H9 (cell line): Measurements from ENCODE around the gene SH3RF3. TPM values are rescaled to one million over a fixed set of nuclear protein-coding genes. Genes with fewer than 3 reads are reported as not detected.

Experiments used
- DNase-seq: peaks from one replicate; pipeline ENCODE4 v3.0.0-alpha.2; 2017
- H2AFZ ChIP-seq: one replicate; pipeline ENCODE4 v1.6.1; 2013; ENCODE audit warnings: mild to moderate bottlenecking, low read length, control low read depth, moderate library complexity
- H2AK5ac ChIP-seq: 2 replicates; pipeline ENCODE4 v1.6.1; 2013; ENCODE audit warnings: low read length, control low read depth, mixed read lengths; ENCODE audit not compliant: insufficient read length
- H2BK120ac ChIP-seq: one replicate; pipeline ENCODE4 v1.6.1; 2013; ENCODE audit warnings: low read depth, mild to moderate bottlenecking, low read length, control low read depth, inconsistent platforms; ENCODE audit not compliant: poor library complexity, severe bottlenecking
- H2BK12ac ChIP-seq: 2 replicates; pipeline ENCODE4 v1.6.1; 2013; ENCODE audit warnings: low read length, control low read depth, mixed read lengths, low read depth; ENCODE audit not compliant: insufficient read length
- H2BK15ac ChIP-seq: 2 replicates; pipeline ENCODE4 v1.6.1; 2013; ENCODE audit warnings: low read depth, low read length, control low read depth
- H2BK20ac ChIP-seq: one replicate; pipeline ENCODE4 v1.6.1; 2013; ENCODE audit warnings: low read depth, mild to moderate bottlenecking, low read length, control low read depth, inconsistent platforms; ENCODE audit not compliant: poor library complexity, severe bottlenecking
- H2BK5ac ChIP-seq: 2 replicates; pipeline ENCODE4 v1.6.1; 2013; ENCODE audit warnings: low read length, control low read depth, mixed read lengths; ENCODE audit not compliant: insufficient read length
- H3K14ac ChIP-seq: 2 replicates; pipeline ENCODE4 v1.6.1; 2013; ENCODE audit warnings: low read length, control low read depth; ENCODE audit not compliant: insufficient read depth
- H3K18ac ChIP-seq: 2 replicates; pipeline ENCODE4 v1.6.1; 2013; ENCODE audit warnings: low read depth, mild to moderate bottlenecking, mixed read lengths, low read length, control low read depth; ENCODE audit not compliant: insufficient read length
- H3K23ac ChIP-seq: 2 replicates; pipeline ENCODE4 v1.6.1; 2013; ENCODE audit warnings: low read length, control low read depth, mixed read lengths, low read depth; ENCODE audit not compliant: insufficient read length
- H3K23me2 ChIP-seq: 2 replicates; pipeline ENCODE4 v1.6.1; 2013; ENCODE audit warnings: low read depth, mild to moderate bottlenecking, mixed read lengths, low read length, control low read depth; ENCODE audit not compliant: insufficient read length, poor library complexity, severe bottlenecking
- H3K27ac ChIP-seq: 2 replicates; pipeline ENCODE4 v1.5.1; 2013; ENCODE audit warnings: low read length, control low read depth, mixed read lengths, low read depth; ENCODE audit not compliant: insufficient read length
- H3K27me3 ChIP-seq: 2 replicates; pipeline ENCODE4 v1.6.1; 2013; ENCODE audit warnings: low read length, control low read depth, inconsistent platforms; ENCODE audit not compliant: insufficient read depth
- H3K4ac ChIP-seq: 2 replicates; pipeline ENCODE4 v1.6.1; 2013; ENCODE audit warnings: low read depth, mild to moderate bottlenecking, control low read depth, inconsistent platforms, low read length, moderate library complexity
- H3K4me1 ChIP-seq: 2 replicates; pipeline ENCODE4 v1.6.1; 2013; ENCODE audit warnings: low read length, control low read depth, inconsistent platforms; ENCODE audit not compliant: insufficient read depth
- H3K4me2 ChIP-seq: 2 replicates; pipeline ENCODE4 v1.6.1; 2013; ENCODE audit warnings: low read length, control low read depth, mixed read lengths; ENCODE audit not compliant: insufficient read length, insufficient read depth
- H3K56ac ChIP-seq: 2 replicates; pipeline ENCODE4 v1.6.1; 2013; ENCODE audit warnings: low read depth, mild to moderate bottlenecking, mixed read lengths, low read length, control low read depth; ENCODE audit not compliant: insufficient read length
- H3K79me1 ChIP-seq: 2 replicates; pipeline ENCODE4 v1.6.1; 2013; ENCODE audit warnings: low read depth, mild to moderate bottlenecking, moderate library complexity, low read length, control low read depth, inconsistent platforms; ENCODE audit not compliant: insufficient read depth, poor library complexity, severe bottlenecking
- H3K79me2 ChIP-seq: 2 replicates; pipeline ENCODE4 v1.6.1; 2013; ENCODE audit warnings: low read length, control low read depth, inconsistent platforms; ENCODE audit not compliant: insufficient read depth
- H3K9ac ChIP-seq: 2 replicates; pipeline ENCODE4 v1.6.1; 2013; ENCODE audit warnings: low read length, control low read depth, mixed read lengths; ENCODE audit not compliant: insufficient read length; ENCODE audit errors: extremely low read depth
- H3K9me3 ChIP-seq: one replicate; pipeline ENCODE4 v1.6.1; 2013; ENCODE audit warnings: low read depth, low read length, inconsistent platforms; ENCODE audit not compliant: control insufficient read depth
- H3T11ph ChIP-seq: one replicate; pipeline ENCODE4 v1.6.1; 2013; ENCODE audit warnings: mild to moderate bottlenecking, low read length, control low read depth, inconsistent platforms
- H4K20me1 ChIP-seq: one replicate; pipeline ENCODE4 v1.6.1; 2013; ENCODE audit not compliant: control insufficient read depth, insufficient read length, insufficient read depth
- H4K5ac ChIP-seq: 2 replicates; pipeline ENCODE4 v1.6.1; 2013; ENCODE audit warnings: low read depth, mild to moderate bottlenecking, mixed read lengths, low read length, control low read depth; ENCODE audit not compliant: insufficient read length
- H4K8ac ChIP-seq: replicated peaks from 2 replicates; pipeline ENCODE4 v1.6.1; 2013; ENCODE audit warnings: low read length, control low read depth, mixed read lengths, low read depth; ENCODE audit not compliant: insufficient read length
- H4K91ac ChIP-seq: 2 replicates; pipeline ENCODE4 v1.6.1; 2013; ENCODE audit warnings: low read depth, mild to moderate bottlenecking, moderate library complexity, mixed read lengths, low read length, control low read depth; ENCODE audit not compliant: insufficient read length
- H3K27ac Mint-ChIP-seq, 3 experiments: 2 replicates in 2 of 3; 3 replicates in 1 of 3; pipeline ENCODE4 v1.8.0; 2020 to 2021; ENCODE audit warnings: mixed read lengths in 3 of 3, mild to moderate bottlenecking in 1 of 3, moderate library complexity in 1 of 3
- H3K27me3 Mint-ChIP-seq: 2 replicates; pipeline ENCODE4 v1.8.0; 2021; ENCODE audit warnings: low read depth, mild to moderate bottlenecking, moderate library complexity, mixed read lengths
- H3K36me3 Mint-ChIP-seq, 3 experiments: 2 replicates in 2 of 3; 3 replicates in 1 of 3; pipeline ENCODE4 v1.8.0; 2020 to 2021; ENCODE audit warnings: low read depth in 3 of 3, mixed read lengths in 3 of 3; ENCODE audit not compliant: insufficient read depth in 1 of 3
- H3K4me1 Mint-ChIP-seq, 2 experiments: 2 replicates each; pipeline ENCODE4 v1.8.0; 2020; ENCODE audit warnings: mixed read lengths in 2 of 2
- H3K4me3 Mint-ChIP-seq, 2 experiments: 2 replicates in 1 of 2; 3 replicates in 1 of 2; pipeline ENCODE4 v1.8.0; 2020 to 2021; ENCODE audit warnings: mild to moderate bottlenecking in 2 of 2, mixed read lengths in 2 of 2, moderate library complexity in 1 of 2
- H3K9me3 Mint-ChIP-seq, 2 experiments: 2 replicates in 1 of 2; 3 replicates in 1 of 2; pipeline ENCODE4 v1.8.0; 2020; ENCODE audit warnings: mild to moderate bottlenecking in 2 of 2, mixed read lengths in 2 of 2, moderate library complexity in 1 of 2
- WGBS: extraction: QIAGEN DNeasy Blood & Tissue Kit; methylation state at CpG from one replicate; pipeline ENCODE4 v1.1.7; 2013; ENCODE audit warnings: missing lambda C conversion rate, low lambda C conversion rate, mixed read lengths; ENCODE audit not compliant: insufficient read length; ENCODE audit errors: extremely low coverage; 5-methylcytosine and 5-hydroxymethylcytosine counted together
- total RNA-seq: library from RNA; stranded (reverse); gene quantifications from 2 replicates; pipeline ENCODE4 v1.2.1, GENCODE V29; 2021
- TF ChIP-seq, protein P1 (sequence below): fragments of 200-600 bp; sonication (generic); conservative IDR thresholded peaks from 3 replicates; pipeline ENCODE4 v1.8.0; 2021; ENCODE audit warnings: antibody characterized with exemption, mild to moderate bottlenecking

The SH3RF3 gene
- total RNA-seq, 1 experiment from 2014 or later, result 0.46 TPM

DNA sequence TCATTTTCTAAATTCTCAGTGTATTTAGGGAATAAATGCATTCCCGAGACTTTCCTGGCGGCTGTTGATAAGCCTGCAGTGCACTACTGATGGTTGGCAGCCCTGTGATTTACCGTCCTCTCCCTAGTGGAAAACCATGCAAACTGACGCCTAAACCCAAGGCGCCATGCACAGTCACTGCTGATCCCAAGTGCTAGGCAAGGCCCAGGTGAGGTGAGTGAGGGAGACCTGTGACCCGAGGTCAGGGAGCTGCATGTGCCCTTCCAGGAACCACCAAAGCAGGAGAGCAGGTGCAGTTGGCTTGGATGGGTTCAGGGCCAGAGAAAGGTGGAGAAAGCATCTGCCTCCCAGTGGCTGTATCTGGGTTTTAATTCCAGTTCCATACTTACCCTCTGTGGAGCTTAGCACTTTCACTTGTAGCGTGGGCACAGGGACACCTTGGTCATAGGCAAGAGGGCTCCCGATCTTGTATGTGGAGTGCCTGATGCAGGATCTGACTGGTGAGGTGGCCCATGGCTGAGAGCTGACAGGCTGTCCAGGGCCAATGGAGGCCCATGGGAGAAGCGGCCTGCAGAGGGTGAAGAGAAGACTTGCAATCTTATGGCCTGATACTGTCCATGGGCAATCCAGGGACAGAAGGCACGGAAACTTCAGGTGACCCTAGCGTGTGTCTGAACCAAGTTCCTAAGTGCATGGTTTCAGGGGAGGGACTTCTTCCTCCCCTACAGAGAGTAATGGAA lies 131.3 kb downstream of the SH3RF3 start:
- H2BK5ac ChIP-seq, result no peak overlapping the region
- no peak overlapping the region for H3K23ac ChIP-seq
- H3K56ac ChIP-seq, result no peak overlapping the region
- DNase-seq, result no peak
- no peaks in the 10 kb centered on the region for H3K27me3 ChIP-seq
- H3K4me2 ChIP-seq, result no peak overlapping the region
- H3K4me1 Mint-ChIP-seq, result peaks cover 4 to 8% of the 10 kb centered on the region in 2 experiments
- no peak overlapping the region for H4K8ac ChIP-seq
- no peak overlapping the region for H4K91ac ChIP-seq
- H3K4ac ChIP-seq, result no peak overlapping the region
- H3K27ac ChIP-seq, result no peak overlapping the region
- no peaks in the 10 kb centered on the region for H3K79me1 ChIP-seq
- no peaks in the 10 kb centered on the region for H3K36me3 Mint-ChIP-seq
- H2BK20ac ChIP-seq, result no peak overlapping the region
- H3K4me1 ChIP-seq, result no peaks in the 10 kb centered on the region; the same call in 1 of the 2 replicates
- no peaks in the 10 kb centered on the region for H3K79me2 ChIP-seq
- H3K18ac ChIP-seq, result no peak overlapping the region
- H2BK120ac ChIP-seq, result no peak overlapping the region
- no peaks in the 10 kb centered on the region; a peak in 1 of 5 replicates for H3K9me3 Mint-ChIP-seq
- H3K27me3 Mint-ChIP-seq, result peaks cover 1% of the 10 kb centered on the region; the same call in 1 of the 2 replicates
- no peak overlapping the region for H3K9ac ChIP-seq
- H3K9me3 ChIP-seq, result no peaks in the 10 kb centered on the region
- no peak overlapping the region for H3K4me3 Mint-ChIP-seq
- no peak overlapping the region for H3T11ph ChIP-seq
- no peak overlapping the region for H4K5ac ChIP-seq
- H4K20me1 ChIP-seq, result no peaks in the 10 kb centered on the region
- H2BK15ac ChIP-seq, result no peak overlapping the region
- H2BK12ac ChIP-seq, result no peak overlapping the region
- no peaks in the 10 kb centered on the region for H3K23me2 ChIP-seq
- no peak overlapping the region; the same call in 1 of the 2 replicates for H3K14ac ChIP-seq
- H2AFZ ChIP-seq, result no peak overlapping the region
- peak overlapping the region in 2 of 3 experiments; percentile 11 to 56; a peak in 2 of 7 replicates for H3K27ac Mint-ChIP-seq
- TF ChIP-seq, protein P1, sequence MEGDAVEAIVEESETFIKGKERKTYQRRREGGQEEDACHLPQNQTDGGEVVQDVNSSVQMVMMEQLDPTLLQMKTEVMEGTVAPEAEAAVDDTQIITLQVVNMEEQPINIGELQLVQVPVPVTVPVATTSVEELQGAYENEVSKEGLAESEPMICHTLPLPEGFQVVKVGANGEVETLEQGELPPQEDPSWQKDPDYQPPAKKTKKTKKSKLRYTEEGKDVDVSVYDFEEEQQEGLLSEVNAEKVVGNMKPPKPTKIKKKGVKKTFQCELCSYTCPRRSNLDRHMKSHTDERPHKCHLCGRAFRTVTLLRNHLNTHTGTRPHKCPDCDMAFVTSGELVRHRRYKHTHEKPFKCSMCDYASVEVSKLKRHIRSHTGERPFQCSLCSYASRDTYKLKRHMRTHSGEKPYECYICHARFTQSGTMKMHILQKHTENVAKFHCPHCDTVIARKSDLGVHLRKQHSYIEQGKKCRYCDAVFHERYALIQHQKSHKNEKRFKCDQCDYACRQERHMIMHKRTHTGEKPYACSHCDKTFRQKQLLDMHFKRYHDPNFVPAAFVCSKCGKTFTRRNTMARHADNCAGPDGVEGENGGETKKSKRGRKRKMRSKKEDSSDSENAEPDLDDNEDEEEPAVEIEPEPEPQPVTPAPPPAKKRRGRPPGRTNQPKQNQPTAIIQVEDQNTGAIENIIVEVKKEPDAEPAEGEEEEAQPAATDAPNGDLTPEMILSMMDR, result no peak
- WGBS, result no CpG with 5 or more reads among the region's 11 CpGs
- no peak overlapping the region for H2AK5ac ChIP-seq
